HepG2 (cell line): ENCODE measurements around the gene NDUFS7. TPM values are rescaled to one million over a fixed set of nuclear protein-coding genes. Genes with fewer than 3 reads are reported as not detected.

Source experiments
- HOXA5 ChIP-seq: sonication (generic); formaldehyde crosslinking; IDR thresholded peaks from 2 replicates; pipeline ENCODE4 v1.4.0; 2020; ENCODE audit warnings: missing genetic modification reagents
- RBFOX2 ChIP-seq: fragments of 200-400 bp; formaldehyde crosslinking; IDR thresholded peaks from 2 replicates; pipeline ENCODE4 v1.6.1; 2017; ENCODE audit warnings: low read depth, mild to moderate bottlenecking, low read length
- ZNF367 ChIP-seq: sonication (generic); formaldehyde crosslinking; IDR thresholded peaks from 2 replicates; pipeline ENCODE4 v1.4.0; 2020; ENCODE audit warnings: missing genetic modification reagents, borderline replicate concordance
- ZNF431 ChIP-seq: sonication (generic); formaldehyde crosslinking; IDR thresholded peaks from 2 replicates; pipeline ENCODE4 v1.9.0; 2022; ENCODE audit warnings: missing genetic modification reagents, low read depth, mild to moderate bottlenecking, borderline replicate concordance
- ZSCAN12 ChIP-seq: sonication (generic); formaldehyde crosslinking; IDR thresholded peaks from 2 replicates; pipeline ENCODE4 v1.9.0; 2021; ENCODE audit warnings: mild to moderate bottlenecking, missing genetic modification reagents
- polyA plus RNA-seq, 8 experiments: library from polyadenylated mRNA; depleted of rRNA in 3 of 8; stranded (reverse) in 7 of 8; unstranded in 1 of 8; fragments of >200 nt; fragmentation: Illumina TruSeq in 4 of 8; extraction: Trizol in 4 of 8; gene quantifications; 2 replicates each; pipeline versions ENCODE4 v1.2.1 to v1.2.3, GENCODE V29; 2011 to 2016; ENCODE audit warnings: low read depth in 4 of 8, missing spikeins in 1 of 8, mixed read lengths in 1 of 8; ENCODE audit not compliant: insufficient read depth in 1 of 8
- total RNA-seq, 5 experiments: library from RNA; depleted of rRNA; stranded (reverse); fragments of >200 nt; fragmentation: Illumina TruSeq; extraction: Trizol; gene quantifications; 2 replicates each; pipeline ENCODE4 v1.2.3, GENCODE V29; 2016; ENCODE audit warnings: low read depth in 1 of 5
- TF ChIP-seq, protein P1 (sequence below): sonication (generic); formaldehyde crosslinking; IDR thresholded peaks from 2 replicates; pipeline ENCODE4 v1.9.0; 2022; ENCODE audit warnings: missing genetic modification reagents, mild to moderate bottlenecking, borderline replicate concordance
- TF ChIP-seq, protein P2 (sequence below): sonication (generic); formaldehyde crosslinking; IDR thresholded peaks from 2 replicates; pipeline ENCODE4 v1.4.0; 2020; ENCODE audit warnings: missing genetic modification reagents, borderline replicate concordance
- TF ChIP-seq, protein P3 (sequence below): sonication (generic); formaldehyde crosslinking; IDR thresholded peaks from 2 replicates; pipeline ENCODE4 v1.4.0; 2020; ENCODE audit warnings: missing genetic modification reagents
- TF ChIP-seq, protein P4 (sequence below): sonication (generic); formaldehyde crosslinking; IDR thresholded peaks from 2 replicates; pipeline ENCODE4 v1.4.0; 2020; ENCODE audit warnings: mild to moderate bottlenecking, missing genetic modification reagents
- TF ChIP-seq, protein P5 (sequence below): sonication (generic); formaldehyde crosslinking; IDR thresholded peaks from 2 replicates; pipeline ENCODE4 v1.8.1; 2023; ENCODE audit warnings: missing genetic modification reagents, inconsistent platforms, borderline replicate concordance
- TF ChIP-seq, protein P6 (sequence below), 2 experiments: sonication (generic) in 1 of 2; formaldehyde crosslinking in 1 of 2; IDR thresholded peaks; 2 replicates each; pipeline versions ENCODE4 v1.4.0 to v1.6.1; 2018 to 2020; ENCODE audit warnings: missing genetic modification reagents in 2 of 2, borderline replicate concordance in 1 of 2, low read depth in 1 of 2, mild to moderate bottlenecking in 1 of 2, missing biosample characterization in 1 of 2
- TF ChIP-seq, protein P7 (sequence below): sonication (generic); formaldehyde crosslinking; IDR thresholded peaks from 2 replicates; pipeline ENCODE4 v1.8.1; 2023; ENCODE audit warnings: mild to moderate bottlenecking, moderate library complexity, missing genetic modification reagents
- TF ChIP-seq, protein P8 (sequence below): sonication (generic); formaldehyde crosslinking; IDR thresholded peaks from 2 replicates; pipeline ENCODE4 v1.8.0; 2022; ENCODE audit warnings: missing genetic modification reagents, mild to moderate bottlenecking, inconsistent platforms, borderline replicate concordance

NDUFS7 gene
- total and polyA plus RNA-seq, 2 of the 13 experiments (the other 11 are each of a cell fraction or from before 2014, with no cell fraction given) = 34.3 to 66.9 TPM

DNA sequence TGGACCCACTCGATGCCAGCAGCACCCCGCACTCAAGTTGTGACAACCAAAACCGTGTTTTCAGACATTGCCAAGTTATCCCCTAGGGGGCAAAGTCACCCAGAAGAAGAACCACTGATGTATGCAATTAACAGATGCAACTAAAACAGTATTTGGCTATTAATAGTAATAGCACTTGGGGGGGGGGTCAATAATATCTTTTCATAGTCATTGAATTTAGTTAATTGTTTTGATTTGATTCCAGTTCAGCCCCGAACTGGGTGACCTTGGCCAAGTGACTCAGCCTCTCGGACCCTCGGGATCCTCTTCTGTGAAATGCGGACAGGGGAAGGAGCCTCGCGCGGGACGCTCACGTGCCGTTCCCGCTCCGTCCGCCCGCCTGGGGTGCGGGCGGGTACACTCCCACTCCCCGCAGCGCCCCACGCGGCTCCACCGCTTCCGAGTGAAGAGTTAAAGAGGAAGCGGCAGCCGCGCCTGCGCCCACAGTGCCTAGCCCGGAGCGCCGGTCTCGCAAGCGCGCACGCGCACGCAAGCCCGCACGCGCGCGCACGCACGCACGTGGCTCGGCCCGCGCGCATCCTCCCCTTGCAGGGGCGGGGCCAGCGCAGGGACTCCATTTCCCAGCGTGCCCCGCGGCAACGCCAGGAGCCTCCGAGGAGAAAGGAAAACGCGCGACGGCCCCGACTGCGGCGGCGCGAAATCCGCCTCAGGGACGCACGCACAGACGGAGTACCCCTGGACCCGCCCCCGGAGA is 23.2 kb downstream of the NDUFS7 start (continued):
- TF ChIP-seq RBFOX2 (peak; percentile 86), ZNF367 (CRISPR knock-in tag) (no peak), ZSCAN12 (CRISPR knock-in tag) (no peak), ZNF431 (CRISPR knock-in tag) (peak; percentile 18; the same call in 1 of the 2 replicates), HOXA5 (CRISPR knock-in tag) (peak; percentile 67; the same call in 1 of the 2 replicates)
- TF ChIP-seq, protein P1, sequence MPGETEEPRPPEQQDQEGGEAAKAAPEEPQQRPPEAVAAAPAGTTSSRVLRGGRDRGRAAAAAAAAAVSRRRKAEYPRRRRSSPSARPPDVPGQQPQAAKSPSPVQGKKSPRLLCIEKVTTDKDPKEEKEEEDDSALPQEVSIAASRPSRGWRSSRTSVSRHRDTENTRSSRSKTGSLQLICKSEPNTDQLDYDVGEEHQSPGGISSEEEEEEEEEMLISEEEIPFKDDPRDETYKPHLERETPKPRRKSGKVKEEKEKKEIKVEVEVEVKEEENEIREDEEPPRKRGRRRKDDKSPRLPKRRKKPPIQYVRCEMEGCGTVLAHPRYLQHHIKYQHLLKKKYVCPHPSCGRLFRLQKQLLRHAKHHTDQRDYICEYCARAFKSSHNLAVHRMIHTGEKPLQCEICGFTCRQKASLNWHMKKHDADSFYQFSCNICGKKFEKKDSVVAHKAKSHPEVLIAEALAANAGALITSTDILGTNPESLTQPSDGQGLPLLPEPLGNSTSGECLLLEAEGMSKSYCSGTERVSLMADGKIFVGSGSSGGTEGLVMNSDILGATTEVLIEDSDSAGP (CRISPR knock-in tag) = peak; percentile 74
- TF ChIP-seq, protein P2, sequence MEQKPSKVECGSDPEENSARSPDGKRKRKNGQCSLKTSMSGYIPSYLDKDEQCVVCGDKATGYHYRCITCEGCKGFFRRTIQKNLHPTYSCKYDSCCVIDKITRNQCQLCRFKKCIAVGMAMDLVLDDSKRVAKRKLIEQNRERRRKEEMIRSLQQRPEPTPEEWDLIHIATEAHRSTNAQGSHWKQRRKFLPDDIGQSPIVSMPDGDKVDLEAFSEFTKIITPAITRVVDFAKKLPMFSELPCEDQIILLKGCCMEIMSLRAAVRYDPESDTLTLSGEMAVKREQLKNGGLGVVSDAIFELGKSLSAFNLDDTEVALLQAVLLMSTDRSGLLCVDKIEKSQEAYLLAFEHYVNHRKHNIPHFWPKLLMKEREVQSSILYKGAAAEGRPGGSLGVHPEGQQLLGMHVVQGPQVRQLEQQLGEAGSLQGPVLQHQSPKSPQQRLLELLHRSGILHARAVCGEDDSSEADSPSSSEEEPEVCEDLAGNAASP = 0 out of 2 replicates have a peak, but pooled peaks have one; percentile 23
- TF ChIP-seq, protein P3, sequence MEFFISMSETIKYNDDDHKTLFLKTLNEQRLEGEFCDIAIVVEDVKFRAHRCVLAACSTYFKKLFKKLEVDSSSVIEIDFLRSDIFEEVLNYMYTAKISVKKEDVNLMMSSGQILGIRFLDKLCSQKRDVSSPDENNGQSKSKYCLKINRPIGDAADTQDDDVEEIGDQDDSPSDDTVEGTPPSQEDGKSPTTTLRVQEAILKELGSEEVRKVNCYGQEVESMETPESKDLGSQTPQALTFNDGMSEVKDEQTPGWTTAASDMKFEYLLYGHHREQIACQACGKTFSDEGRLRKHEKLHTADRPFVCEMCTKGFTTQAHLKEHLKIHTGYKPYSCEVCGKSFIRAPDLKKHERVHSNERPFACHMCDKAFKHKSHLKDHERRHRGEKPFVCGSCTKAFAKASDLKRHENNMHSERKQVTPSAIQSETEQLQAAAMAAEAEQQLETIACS (CRISPR knock-in tag) = peak; percentile 98
- TF ChIP-seq, protein P4, sequence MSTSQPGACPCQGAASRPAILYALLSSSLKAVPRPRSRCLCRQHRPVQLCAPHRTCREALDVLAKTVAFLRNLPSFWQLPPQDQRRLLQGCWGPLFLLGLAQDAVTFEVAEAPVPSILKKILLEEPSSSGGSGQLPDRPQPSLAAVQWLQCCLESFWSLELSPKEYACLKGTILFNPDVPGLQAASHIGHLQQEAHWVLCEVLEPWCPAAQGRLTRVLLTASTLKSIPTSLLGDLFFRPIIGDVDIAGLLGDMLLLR (CRISPR knock-in tag) = peak; percentile 72
- TF ChIP-seq, protein P5, sequence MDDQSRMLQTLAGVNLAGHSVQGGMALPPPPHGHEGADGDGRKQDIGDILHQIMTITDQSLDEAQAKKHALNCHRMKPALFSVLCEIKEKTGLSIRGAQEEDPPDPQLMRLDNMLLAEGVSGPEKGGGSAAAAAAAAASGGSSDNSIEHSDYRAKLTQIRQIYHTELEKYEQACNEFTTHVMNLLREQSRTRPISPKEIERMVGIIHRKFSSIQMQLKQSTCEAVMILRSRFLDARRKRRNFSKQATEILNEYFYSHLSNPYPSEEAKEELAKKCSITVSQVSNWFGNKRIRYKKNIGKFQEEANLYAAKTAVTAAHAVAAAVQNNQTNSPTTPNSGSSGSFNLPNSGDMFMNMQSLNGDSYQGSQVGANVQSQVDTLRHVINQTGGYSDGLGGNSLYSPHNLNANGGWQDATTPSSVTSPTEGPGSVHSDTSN (CRISPR knock-in tag) = 0 out of 2 replicates have a peak, but pooled peaks have one; percentile 54
- TF ChIP-seq, protein P6, sequence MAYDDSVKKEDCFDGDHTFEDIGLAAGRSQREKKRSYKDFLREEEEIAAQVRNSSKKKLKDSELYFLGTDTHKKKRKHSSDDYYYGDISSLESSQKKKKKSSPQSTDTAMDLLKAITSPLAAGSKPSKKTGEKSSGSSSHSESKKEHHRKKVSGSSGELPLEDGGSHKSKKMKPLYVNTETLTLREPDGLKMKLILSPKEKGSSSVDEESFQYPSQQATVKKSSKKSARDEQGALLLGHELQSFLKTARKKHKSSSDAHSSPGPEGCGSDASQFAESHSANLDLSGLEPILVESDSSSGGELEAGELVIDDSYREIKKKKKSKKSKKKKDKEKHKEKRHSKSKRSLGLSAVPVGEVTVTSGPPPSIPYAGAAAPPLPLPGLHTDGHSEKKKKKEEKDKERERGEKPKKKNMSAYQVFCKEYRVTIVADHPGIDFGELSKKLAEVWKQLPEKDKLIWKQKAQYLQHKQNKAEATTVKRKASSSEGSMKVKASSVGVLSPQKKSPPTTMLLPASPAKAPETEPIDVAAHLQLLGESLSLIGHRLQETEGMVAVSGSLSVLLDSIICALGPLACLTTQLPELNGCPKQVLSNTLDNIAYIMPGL (CRISPR knock-in tag; IDR thresholded peaks at IDR 0.05; ENCODE audit: borderline replicate concordance in 1 of 2, low read depth in 1 of 2) = peak; percentile 83 to 90
- TF ChIP-seq, protein P7, sequence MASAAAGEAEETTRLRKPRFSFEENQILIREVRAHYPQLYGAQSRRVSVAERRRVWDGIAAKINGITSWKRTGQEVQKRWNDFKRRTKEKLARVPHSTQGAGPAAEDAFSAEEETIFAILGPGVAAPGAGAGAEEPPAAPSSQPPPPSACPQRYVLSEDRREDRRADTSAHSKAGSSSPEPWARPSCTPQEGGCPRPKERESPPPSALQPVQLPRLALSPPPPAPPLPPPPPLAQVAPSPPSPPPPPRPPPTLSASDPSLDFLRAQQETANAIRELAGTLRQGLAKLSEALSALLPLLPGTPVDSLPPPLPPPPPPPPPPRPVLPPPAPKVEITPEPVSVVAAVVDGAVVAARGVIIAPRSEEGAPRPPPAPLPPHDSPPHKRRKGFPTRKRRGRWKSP = 0 out of 2 replicates have a peak, but pooled peaks have one; percentile 72
- TF ChIP-seq, protein P8, sequence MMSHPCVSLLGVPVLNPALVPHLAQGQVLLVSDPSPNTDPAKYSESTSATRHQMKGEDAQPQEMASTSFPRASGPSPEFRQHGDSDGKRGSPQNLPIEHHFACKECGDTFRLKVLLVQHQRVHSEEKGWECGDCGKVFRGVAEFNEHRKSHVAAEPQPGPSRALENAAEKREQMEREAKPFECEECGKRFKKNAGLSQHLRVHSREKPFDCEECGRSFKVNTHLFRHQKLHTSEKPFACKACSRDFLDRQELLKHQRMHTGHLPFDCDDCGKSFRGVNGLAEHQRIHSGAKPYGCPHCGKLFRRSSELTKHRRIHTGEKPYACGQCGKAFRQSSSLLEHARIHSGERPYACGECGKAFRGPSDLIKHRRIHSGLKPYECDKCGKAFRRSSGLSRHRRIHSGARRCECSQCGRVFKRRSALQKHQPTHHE (CRISPR knock-in tag) = 0 out of 2 replicates have a peak, but pooled peaks have one; percentile 31
